DMS53 (cell line): ENCODE results near the gene CHFR.
"Not testable (repeated sequence)": the region's sequence is repeated elsewhere in the genome, so short reads cannot be mapped to it uniquely, and the experiment has no call there.

Source experiments
- DNase-seq: peaks from one replicate; lab custom pipeline; 2025; lab: John Stamatoyannopoulos, UW

The CHFR gene

DNA sequence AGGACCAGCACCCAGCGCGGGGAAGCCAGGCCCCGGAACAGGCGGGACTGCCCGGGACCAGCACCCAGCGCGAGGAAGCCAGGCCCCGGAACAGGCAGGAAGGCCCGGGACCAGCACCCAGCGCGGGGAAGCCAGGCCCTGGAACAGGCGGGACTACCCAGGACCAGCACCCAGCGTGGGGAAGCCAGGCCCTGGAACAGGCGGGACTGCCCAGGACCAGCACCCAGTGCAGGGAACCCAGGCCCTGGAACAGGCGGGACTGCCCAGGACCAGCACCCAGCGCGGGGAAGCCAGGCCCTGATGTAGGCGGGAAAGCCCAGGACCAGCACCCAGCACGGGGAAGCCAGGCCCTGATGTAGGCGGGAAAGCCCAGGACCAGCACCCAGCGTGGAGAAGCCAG is 12.8 kb downstream of the CHFR start:
- DNase-seq = not testable (repeated sequence)

DNA sequence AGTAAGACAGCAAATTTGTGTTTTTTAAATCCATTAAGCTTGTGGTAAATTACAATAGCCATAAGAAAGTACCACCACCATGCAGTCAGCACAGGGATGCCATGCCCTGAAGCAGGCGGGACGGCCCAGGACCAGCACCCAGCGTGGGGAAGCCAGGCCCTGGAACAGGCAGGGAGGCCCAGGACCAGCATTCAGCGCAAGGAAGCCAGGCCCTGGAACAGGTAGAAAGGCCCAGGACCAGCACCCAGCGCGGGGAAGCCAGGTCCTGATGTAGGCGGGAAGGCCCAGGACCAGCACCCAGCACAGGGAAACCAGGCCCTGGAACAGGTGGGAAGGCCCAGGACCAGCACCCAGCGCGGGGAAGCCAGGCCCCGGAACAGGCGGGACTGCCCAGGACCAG is 13.2 kb downstream of the CHFR start:
- no peak for DNase-seq

DNA sequence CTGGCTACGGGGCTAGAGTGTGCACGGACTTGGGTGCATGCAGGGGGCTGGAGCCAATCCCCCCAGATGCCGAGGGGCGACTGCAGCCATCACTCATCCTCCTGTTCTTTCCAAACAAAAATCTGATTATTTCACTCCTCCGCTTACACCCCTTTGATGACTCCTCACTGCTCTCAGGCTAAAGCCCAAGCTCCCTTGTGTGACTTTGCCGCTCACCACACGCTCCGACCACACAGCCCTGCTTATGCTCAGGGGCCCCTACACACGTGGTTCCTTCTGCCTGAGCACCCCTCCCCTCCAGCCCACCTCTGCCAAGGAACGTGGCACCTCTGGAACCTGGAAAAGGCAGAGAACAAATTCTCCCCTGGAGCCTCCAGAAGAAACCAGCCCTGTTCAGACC is 13.7 kb downstream of the CHFR start:
- no peak for DNase-seq

DNA sequence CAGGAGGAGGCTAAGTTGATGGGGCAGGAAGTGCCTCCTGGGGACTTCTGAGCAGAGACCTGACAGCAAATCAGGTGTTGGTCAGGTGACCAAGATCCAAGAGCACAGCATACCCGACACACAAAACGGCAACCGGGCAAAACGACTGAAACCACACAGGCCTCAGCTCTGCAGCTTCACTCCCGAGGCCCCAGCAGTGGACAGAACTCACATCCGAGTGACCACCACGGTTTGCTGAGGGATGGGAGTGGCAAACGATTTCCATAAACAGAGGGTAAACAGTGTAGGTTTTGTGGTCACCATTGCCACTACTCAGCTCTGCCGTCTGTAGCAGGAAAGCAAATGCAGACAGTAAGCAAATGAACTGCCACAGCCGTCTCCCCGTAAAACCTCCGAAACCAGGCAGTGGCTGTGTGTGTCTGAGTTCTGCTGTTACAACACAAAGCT is 14.4 kb downstream of the CHFR start:
- DNase-seq = no peak

DNA sequence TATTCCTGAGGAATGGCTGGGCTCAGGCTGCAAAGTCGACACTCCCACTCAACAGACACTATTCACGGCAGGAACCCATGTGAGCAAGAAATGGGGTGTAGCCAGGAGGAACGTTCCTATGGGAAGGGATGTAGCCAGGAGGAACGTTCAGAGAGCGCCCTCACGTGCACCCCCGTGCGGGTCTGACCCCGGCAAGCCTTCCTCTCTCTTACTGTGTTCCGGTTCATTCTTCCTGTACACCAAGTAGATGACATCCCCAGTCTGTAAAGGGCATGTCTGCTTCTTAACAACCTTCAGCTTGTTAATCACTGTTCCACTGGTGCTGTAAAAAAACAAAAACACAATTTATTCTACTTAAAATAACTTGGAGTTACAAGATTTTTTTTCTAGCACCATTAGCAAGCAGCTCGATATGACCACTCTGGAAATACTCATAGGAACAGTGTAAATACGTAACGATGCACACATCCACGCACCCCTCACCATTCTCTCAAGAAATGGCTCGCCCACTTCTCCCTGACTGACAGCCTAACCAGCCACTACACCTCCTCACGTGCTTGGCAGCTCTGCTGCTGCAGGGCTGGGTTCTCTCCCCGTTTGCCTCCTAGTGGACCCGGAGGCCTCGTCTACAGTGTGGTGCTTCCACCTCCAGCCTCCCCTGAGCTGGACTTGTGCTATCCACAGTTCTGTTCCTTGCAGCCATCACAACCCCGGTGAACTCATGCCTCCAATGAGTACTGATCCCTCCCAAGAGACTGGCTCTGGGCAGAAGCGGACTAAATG is 15.1 kb downstream of the CHFR start:
- DNase-seq = no peak

DNA sequence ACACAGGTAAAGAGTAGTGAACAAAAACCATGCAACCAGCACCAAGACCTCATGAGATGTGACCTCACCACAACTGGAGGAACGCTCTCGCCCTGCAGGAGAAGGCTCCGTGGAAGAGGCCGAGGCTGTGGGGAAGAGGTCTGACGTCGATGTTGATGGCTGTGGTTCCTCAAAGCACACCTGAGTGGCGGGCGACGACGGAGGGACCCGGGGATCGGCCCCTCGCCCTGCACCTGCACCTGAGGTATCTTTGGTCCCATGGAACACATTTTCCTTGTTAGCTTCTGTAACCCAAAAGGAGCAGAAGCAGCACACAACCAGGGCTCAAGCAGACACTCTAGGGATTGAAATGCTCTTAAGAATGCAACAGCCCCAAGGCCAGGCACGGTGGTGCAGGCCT is 17.9 kb downstream of the CHFR start:
- no peak for DNase-seq

DNA sequence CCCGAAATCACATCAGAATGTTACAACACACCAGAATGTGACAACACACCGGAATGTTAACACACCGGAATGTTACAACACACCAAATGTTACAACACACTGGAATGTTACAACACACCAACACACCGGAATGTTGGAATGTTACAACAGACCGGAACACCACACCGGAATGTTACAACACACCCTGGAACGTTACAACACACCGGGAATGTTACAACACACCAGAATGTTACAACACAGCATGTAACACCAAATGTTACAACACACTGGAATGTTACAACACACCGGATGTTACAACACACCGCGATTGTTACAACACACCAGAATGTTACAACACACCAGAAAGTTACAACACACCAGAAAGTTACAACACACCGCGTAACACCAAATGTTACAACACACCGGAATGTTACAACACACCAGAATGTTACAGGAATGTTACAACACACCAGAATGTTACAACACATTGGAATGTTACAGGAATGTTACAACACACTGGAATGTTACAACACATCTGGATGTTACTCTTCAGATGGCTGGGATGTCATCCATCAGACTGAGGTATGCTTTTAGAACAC is 21.1 kb downstream of the CHFR start:
- no peak for DNase-seq

DNA sequence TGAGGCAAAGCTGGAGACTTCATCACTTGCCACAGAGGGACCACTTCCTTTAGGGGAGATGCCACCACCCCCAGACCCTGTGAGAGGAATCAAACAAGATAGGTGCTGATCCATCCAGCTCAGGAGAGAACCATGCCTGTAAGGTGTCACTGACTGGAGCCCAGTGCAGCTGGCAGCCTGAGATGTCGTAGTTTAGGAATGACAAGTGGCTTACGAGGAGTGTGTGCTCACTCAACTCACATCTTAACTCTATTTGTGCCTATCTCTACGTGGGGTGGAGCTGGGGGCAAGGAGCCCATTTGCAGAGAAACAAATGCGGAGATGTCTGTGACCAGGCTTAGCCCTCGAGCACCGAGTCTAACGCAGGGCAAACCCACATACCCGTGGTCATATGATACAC is 25.8 kb downstream of the CHFR start:
- no peak for DNase-seq

DNA sequence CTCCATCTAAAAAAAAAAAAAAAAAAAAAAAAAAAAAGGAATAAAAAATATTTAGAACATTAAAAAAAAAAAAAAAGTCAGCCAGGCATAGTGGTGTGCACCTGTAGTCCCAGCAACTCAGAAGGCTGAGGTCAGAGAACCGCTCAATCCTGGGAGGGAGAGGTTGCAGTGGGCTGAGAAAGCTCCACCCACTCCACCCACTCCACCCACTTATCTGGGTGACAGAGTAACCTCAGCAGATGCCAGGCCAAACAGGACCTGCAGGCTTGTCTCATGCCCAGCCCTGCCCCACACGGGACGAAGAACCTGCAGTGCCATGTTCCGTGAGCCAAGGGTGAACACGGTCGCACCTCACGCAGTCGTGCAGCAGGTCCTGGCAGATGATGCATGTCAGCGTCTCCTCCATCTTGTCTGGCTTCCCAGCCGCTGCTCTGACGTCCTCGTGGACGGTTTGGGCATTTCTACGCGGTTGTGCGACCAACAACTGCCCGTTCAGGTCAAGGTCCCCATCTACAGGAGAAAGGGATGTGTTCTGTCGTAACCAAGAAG is 28.6 kb downstream of the CHFR start:
- peak; percentile 19 for DNase-seq

DNA sequence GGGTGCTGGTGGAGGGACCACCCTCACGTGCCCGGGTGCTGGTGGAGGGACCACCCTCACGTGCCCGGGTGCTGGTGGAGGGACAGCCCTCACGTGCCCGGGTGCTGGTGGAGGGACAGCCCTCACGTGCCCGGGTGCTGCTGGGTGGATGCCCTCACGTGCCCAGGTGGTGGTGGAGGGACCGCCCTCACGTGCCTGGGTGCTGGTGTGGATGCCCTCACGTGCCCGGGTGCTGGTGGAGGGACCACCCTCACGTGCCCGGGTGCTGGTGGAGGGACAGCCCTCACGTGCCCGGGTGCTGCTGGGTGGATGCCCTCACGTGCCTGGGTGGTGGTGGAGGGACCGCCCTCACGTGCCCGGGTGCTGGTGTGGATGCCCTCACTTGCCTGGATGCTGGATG is 30.4 kb downstream of the CHFR start:
- DNase-seq = not testable (repeated sequence)

DNA sequence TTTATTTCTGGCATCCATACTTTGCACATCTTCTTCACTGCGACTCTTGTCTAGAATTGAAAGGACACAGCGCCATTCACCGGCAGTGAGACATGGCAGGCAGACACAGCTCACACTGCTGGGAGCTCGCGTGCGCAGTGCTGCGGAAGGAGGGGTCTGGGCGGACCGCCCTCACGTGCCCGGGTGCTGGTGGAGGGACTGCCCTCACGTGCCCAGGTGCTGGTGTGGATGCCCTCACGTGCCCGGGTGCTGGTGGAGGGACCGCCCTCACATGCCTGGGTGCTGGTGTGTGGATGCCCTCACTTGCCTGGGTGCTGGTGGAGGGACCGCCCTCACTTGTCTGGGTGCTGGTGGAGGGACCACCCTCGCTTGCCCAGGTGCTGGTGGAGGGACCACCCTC is 30.8 kb downstream of the CHFR start:
- DNase-seq = no peak

DNA sequence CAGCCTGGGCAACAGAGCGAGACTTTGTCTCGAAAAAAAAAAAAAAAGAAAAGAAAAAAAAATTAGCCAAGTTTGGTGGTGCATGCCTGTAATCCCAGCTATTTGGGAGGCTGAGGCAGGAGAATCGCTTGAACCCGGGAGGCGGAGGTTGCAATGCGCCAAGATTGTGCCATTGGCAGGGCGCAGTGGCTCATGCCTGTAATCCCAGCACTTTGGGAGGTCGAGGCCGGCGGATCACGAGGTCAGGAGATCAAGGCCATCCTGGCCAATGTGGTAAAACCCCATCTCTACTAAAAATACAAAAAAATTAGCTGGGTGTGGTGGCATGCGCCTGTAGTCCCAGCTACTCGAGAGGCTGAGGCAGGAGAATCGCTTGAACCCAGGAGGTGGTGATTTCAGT is 32.2 kb downstream of the CHFR start:
- not testable (repeated sequence) for DNase-seq

DNA sequence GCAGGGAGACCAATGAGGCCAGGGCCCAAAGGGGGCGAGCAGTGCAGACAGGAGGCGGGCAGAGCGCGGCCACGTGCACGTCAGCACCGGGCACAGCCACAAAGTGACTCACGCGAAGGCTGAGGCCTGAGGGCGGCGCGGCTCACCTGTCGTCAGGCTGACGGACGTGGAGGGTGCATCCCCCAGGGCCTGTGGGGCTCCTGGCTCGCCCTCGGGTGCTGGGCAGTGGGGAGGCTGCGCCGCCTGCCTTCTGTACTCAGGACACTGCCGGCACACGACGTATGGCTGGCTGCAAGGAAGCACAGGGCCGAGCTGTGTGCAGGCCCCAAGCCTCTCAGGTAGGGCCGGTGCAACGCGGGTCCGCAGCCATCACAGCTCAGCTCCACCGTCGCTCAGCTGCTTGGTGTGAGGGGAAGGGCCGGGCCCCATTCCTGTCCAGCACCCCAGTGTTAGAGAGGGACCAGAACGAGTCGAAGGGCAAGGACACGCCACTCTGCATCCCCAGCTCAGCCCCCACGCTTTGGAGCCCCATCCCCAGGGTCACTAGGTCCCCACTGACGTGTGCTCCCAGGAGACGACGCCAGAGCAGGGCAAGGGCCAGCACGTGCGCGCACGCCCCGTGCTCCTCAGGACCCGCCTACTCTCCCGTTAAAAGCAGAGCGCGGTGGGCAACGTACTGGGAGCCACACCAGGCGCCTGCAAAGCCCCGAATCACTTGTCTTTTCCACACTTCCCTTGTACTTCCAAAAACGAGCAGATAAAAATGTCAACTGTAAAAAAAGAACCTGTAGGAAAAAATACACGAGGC is 33.9 kb downstream of the CHFR start:
- no peak for DNase-seq

DNA sequence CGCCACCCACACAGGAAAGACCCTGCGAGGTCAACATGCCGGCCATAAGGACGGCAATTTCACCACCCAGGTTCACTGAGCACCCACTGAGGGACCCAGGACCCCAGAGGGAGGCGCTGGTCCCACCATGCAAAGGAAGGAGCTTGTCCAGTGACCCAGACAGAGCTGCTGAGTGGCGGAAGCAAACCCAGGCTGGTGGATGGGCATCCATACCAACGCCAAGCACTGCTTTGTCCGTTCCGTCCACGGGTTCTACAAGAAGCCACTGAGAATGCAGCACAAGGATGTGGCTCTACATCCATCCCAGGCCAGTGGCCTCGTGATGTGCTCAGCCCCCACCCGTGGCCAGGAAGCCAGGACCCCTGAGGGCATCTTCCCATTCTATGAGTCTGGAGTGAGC is 34.9 kb downstream of the CHFR start:
- DNase-seq = no peak

DNA sequence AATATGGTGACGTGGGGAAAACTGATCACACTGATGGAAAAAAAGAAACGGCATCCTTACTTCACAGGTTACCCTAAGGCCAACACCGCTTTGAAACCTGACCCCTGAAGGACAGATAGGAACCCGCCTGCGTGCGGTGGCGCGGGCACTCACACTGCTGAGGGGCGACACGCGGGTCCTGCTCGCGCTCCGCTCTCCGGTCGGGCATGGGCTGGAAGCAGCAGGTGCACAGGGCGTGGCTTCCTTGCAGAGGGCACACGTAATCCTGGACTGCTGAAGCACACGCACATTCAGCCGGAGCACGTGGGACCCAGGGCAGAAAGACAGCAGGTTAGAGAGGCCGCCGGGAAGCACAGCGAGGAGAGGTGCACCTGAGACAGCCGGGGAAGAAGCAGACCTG is 35.9 kb downstream of the CHFR start:
- DNase-seq = no peak

DNA sequence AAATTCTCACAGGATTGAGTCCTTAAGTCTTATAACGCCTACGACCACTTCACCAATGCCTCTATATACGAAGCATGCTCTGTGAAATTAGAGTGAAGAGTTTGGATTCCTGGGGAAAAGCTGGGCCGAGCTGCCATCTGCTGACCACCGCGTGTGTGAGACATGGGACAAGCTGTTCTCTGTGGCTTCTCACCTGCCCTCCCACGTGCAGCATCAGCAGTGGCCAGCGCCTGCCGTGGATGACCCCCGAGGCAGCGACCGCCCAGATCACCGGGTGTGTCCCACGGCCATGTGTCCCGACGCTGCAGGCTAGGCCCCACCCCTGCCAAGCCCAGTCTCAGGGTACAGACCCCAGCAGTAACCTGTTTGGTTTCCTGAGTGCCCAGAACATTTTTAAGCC is 37.1 kb downstream of the CHFR start:
- DNase-seq = no peak

DNA sequence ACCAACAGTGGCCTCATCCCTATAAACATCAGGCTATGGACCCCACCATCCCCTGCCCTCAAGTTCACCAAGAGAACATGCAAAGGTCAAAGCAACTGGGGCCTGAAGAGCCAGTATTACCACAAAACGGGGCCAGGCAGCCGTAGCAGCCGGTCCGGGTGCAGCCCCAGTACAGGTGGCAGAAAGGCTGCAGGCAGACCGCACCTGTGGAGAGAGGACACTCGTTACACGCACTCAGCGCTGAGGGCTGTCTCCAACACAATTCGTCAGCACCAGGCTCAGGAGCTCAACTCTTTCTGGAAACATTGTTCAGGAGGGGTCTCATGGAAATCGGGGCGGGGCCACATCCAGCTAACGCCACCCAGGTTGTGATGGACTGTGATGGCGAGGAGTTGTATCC is 38.9 kb downstream of the CHFR start:
- DNase-seq = no peak

DNA sequence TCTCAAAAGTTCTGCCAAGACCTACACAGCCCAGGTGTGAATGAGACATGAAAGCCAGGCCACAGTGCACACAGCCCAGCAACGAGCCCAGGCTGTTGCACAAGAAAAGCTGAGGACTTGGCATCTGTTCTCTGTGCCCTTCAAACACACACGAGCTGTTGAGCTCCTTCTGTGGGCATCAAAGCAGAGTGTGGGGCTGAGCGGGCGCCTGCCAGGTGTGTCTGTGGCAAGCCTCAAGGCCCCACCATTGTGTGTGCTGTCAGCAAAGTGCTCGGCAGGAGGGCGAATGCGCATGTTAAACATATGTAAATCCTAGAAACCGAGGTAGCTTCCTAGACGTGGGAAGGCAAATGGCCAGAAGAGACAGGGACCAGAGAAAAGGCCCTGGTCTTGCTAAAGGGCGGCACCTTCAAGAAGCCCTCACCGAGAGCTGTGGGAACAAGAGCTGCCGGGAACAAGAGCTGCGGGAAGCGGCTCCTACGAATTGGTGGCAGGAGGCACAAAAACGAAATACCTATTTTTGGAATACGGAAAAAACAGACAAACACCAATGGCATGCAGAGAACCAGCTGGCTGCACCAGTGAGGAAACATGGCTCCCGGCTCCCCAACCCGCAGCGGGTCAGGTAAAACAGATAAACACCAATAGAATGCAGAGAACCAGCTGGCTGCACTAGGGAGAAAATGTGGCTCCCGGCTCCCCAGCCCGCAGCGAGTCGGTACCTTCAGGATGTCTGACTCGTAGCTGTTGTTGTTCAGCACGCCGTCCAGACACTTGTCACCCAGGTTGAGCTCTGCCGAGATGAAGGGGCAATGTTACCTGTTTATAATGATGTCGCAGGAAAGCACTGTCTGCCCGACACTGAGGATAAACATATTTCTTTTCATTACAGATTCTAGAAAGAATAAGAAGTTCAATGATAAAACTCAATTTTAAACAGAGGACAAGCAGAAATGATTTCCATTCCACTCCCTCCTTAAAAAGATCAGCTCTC is 39.7 kb downstream of the CHFR start:
- no peak for DNase-seq

DNA sequence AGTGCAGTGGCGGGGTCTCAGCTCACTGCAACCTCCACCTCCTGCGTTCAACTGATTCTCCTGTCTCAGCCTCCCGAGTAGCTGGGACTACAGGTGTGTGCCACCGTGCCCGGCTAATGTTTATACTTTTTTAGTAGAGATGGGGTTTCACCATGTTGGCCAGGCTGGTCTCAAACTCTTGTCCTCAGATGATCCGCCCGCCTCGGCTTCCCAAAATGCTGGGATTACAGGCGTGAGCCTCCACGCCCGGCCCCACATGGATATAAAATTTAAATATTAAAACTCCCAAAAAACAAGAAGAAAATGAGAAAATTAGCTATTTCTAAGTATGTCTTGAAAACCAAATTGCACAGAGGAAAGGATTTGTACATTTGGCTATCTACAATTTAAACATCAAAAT is 42.7 kb downstream of the CHFR start:
- DNase-seq = not testable (repeated sequence)

DNA sequence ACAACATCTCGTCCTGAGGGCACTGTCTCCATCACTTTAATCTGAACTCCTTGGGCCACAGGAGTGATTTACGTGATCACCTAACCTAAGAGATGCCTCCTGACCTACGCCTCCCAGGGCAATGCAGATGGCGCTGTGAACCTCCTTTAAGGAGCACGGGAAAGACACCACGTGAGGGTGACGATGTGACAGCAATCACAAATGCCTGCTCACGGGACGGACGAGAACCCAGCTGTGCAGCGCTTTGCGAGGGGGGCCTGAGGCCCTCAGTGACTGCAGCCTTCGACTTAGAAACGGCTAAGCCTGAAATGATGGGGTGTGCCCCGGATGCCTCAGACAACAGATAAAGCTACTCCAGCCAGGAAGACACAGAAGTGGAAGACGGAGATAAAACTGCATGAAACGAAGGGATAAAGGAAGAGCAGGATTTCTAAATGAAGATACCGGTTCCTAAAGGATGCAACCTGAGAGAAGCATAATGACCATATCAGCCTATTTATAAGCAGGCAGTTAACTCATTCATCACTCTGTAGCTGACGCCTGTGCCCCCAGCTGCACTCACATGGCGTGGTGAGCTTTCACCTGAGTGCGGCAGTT is 44.9 kb downstream of the CHFR start:
- no peak for DNase-seq

DNA sequence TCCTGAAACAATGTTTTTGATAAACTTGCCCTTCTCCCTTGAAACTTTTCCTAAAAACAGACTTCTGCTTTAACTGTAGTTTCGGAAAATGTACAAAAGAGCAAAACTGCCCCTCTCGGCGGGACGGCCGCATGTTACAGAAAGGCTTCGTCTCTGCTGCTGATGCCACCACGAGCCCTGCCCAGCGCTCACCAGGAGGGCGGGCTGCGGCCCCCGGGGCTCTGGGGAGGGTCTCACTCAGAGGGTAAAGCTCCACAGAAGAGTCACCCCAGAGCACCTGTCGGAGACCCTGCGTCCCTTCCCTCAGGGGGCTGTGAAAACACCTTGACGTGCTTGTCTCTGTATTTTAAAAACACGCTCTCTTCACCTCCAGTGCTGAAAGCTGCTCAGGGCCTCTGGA is 46.3 kb downstream of the CHFR start:
- DNase-seq = no peak
